Measurements from ENCODE around the gene TNIK.

GRCh38 chr3:171366043-171366442, 94.2 kb downstream of the TNIK start:
- TF ChIP-seq, protein P1, sequence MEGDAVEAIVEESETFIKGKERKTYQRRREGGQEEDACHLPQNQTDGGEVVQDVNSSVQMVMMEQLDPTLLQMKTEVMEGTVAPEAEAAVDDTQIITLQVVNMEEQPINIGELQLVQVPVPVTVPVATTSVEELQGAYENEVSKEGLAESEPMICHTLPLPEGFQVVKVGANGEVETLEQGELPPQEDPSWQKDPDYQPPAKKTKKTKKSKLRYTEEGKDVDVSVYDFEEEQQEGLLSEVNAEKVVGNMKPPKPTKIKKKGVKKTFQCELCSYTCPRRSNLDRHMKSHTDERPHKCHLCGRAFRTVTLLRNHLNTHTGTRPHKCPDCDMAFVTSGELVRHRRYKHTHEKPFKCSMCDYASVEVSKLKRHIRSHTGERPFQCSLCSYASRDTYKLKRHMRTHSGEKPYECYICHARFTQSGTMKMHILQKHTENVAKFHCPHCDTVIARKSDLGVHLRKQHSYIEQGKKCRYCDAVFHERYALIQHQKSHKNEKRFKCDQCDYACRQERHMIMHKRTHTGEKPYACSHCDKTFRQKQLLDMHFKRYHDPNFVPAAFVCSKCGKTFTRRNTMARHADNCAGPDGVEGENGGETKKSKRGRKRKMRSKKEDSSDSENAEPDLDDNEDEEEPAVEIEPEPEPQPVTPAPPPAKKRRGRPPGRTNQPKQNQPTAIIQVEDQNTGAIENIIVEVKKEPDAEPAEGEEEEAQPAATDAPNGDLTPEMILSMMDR (IDR thresholded peaks at IDR 0.05), result no peak
- no peak for TF ChIP-seq ZFX (IDR thresholded peaks at IDR 0.05; ENCODE audit: borderline replicate concordance)
